ENCODE results near the gene RNASE12. TPM values are rescaled to one million over a fixed set of nuclear protein-coding genes. Genes with fewer than 3 reads are reported as not detected.

Gene RNASE12
- total and polyA plus RNA-seq, 2 experiments from 2014 or later = not detected

- Histone ChIP-seq H4K20me1 (replicated peaks; ENCODE audit: insufficient read depth) (no peaks in the 10 kb centered on the region), H3K36me3 (ENCODE audit: insufficient read depth) (no peaks in the 10 kb centered on the region), H3K9me2 (ENCODE audit: insufficient read depth) (no peaks in the 10 kb centered on the region), H3K79me2 (replicated peaks; ENCODE audit: insufficient read depth) (no peaks in the 10 kb centered on the region), H3K27me3 (ENCODE audit: insufficient read depth) (peaks cover 11% of the 10 kb centered on the region; the same call in 1 of the 2 replicates), H2AFZ (no peak overlapping the region), H3K4me2 (no peak overlapping the region), H3K4me3 (no peak overlapping the region), H3K27ac (ENCODE audit: low read depth) (no peak overlapping the region), H3F3A (replicated peaks; ENCODE audit: low read depth) (no peaks in the 10 kb centered on the region; the same call in 1 of the 2 replicates), H3K4me1 (ENCODE audit: insufficient read depth) (peaks cover 29% of the 10 kb centered on the region)
- H3K36me3 Mint-ChIP-seq (ENCODE audit: low read depth) = no peaks in the 10 kb centered on the region
- TF ChIP-seq ZNF331 (CRISPR knock-in tag; IDR thresholded peaks at IDR 0.05; ENCODE audit: low read depth) (no peak), EZH2 (IDR thresholded peaks at IDR 0.05; ENCODE audit: low read depth, unreplicated experiment) (no peak), JUNB (IDR thresholded peaks at IDR 0.05; ENCODE audit: unreplicated experiment) (no peak), EZH2phosphoT487 (IDR thresholded peaks at IDR 0.05; ENCODE audit: unreplicated experiment) (no peak), STAT1 (IDR thresholded peaks at IDR 0.05; ENCODE audit: unreplicated experiment) (no peak), ZNF462 (CRISPR knock-in tag; IDR thresholded peaks at IDR 0.05) (no peak), CTCF (conservative IDR thresholded peaks at IDR 0.05; ENCODE audit: low read depth in 2 of 2) (no peak), CREB1 (CRISPR knock-in tag; IDR thresholded peaks at IDR 0.05; ENCODE audit: low read depth) (no peak), REST (IDR thresholded peaks at IDR 0.05; ENCODE audit: unreplicated experiment) (no peak), POLR2AphosphoS5 (IDR thresholded peaks at IDR 0.05; ENCODE audit: low read depth) (no peak), ZNF114 (CRISPR knock-in tag; IDR thresholded peaks at IDR 0.05) (no peak), ETS1 (IDR thresholded peaks at IDR 0.05) (no peak)
- no peaks in the 10 kb centered on the region for H3K27me3 Mint-ChIP-seq (ENCODE audit: insufficient read depth, low read depth, poor library complexity)
- H3K4me3 Mint-ChIP-seq = no peak overlapping the region
- ATAC-seq (no peak), DNase-seq (ENCODE audit: low spot score) (no peak)
- peaks cover 21% of the 10 kb centered on the region for H3K4me1 Mint-ChIP-seq
- no peaks in the 10 kb centered on the region for H3K9me3 Mint-ChIP-seq
- H3K27ac Mint-ChIP-seq = no peak overlapping the region
Measured at GRCh38 chr14:20611277-20611676, 20.1 kb upstream of the RNASE12 start.

All from GM23338 (cell line).